ENCODE measurements around the gene HSF4.

Gene HSF4

GRCh38 chr16:67177743-67178699 is 13.5 kb downstream of the HSF4 start (continued):
- TF ChIP-seq RBAK (tag by site-specific recombination; IDR thresholded peaks at IDR 0.05) (no peak), ZBTB26 (tag by site-specific recombination; optimal IDR thresholded peaks at IDR 0.05) (peak; percentile 90), ZNF398 (tag by site-specific recombination; IDR thresholded peaks at IDR 0.05) (0 out of 2 replicates have a peak, but pooled peaks have one; percentile 12), ZNF324 (tag by site-specific recombination; IDR thresholded peaks at IDR 0.05) (no peak), ZNF24 (tag by site-specific recombination; IDR thresholded peaks at IDR 0.05) (no peak), ZSCAN23 (tag by site-specific recombination; IDR thresholded peaks at IDR 0.05) (no peak), GLI2 (tag by site-specific recombination; IDR thresholded peaks at IDR 0.05; ENCODE audit: borderline replicate concordance, low read depth) (no peak), ZNF580 (tag by site-specific recombination; IDR thresholded peaks at IDR 0.05) (no peak), ZNF692 (tag by site-specific recombination; IDR thresholded peaks at IDR 0.05) (peak; percentile 34; the same call in 1 of the 2 replicates), ZIC2 (tag by site-specific recombination; IDR thresholded peaks at IDR 0.05) (peak; percentile 94), TRIM28 (IDR thresholded peaks at IDR 0.05; ENCODE audit: borderline replicate concordance, low read length) (no peak), SP7 (tag by site-specific recombination; IDR thresholded peaks at IDR 0.05) (peak; percentile 46; the same call in 1 of the 2 replicates), ZBTB49 (tag by site-specific recombination; IDR thresholded peaks at IDR 0.05; ENCODE audit: low read depth) (no peak), ZSCAN16 (tag by site-specific recombination; IDR thresholded peaks at IDR 0.05) (no peak), SALL2 (tag by site-specific recombination; IDR thresholded peaks at IDR 0.05; ENCODE audit: borderline replicate concordance) (no peak), ZNF785 (tag by site-specific recombination; IDR thresholded peaks at IDR 0.05) (no peak), ZNF548 (tag by site-specific recombination; IDR thresholded peaks at IDR 0.05) (no peak), ZFP69B (tag by site-specific recombination; IDR thresholded peaks at IDR 0.05) (no peak), ZNF660 (tag by site-specific recombination; IDR thresholded peaks at IDR 0.05) (peak; percentile 56; the same call in 1 of the 2 replicates), ZNF146 (tag by site-specific recombination; IDR thresholded peaks at IDR 0.05) (no peak), ZXDB (tag by site-specific recombination; IDR thresholded peaks at IDR 0.05) (0 out of 2 replicates have a peak, but pooled peaks have one; percentile 21), ZNF211 (tag by site-specific recombination; IDR thresholded peaks at IDR 0.05; ENCODE audit: low read depth) (no peak), ZNF521 (tag by site-specific recombination; IDR thresholded peaks at IDR 0.05) (no peak), ZNF658 (tag by site-specific recombination; IDR thresholded peaks at IDR 0.05) (no peak), ZNF221 (tag by site-specific recombination; IDR thresholded peaks at IDR 0.05; ENCODE audit: borderline replicate concordance) (no peak), ZNF140 (tag by site-specific recombination; IDR thresholded peaks at IDR 0.05) (no peak), ZNF311 (tag by site-specific recombination; IDR thresholded peaks at IDR 0.05; ENCODE audit: borderline replicate concordance) (no peak), EGR2 (tag by site-specific recombination; IDR thresholded peaks at IDR 0.05; ENCODE audit: low read depth) (no peak), ZEB2 (tag by site-specific recombination; IDR thresholded peaks at IDR 0.05) (no peak), ZNF621 (tag by site-specific recombination; IDR thresholded peaks at IDR 0.05) (no peak), TCF7L2 (IDR thresholded peaks at IDR 0.05; ENCODE audit: borderline replicate concordance, low read depth, low read length) (no peak)
